NCI-H748 treated with DMSO at 0.1 percent for 48 hours (cell line): ENCODE data around the gene NLRP7.
"Not testable (repeated sequence)": the region's sequence is repeated elsewhere in the genome, so short reads cannot be mapped to it uniquely, and the experiment has no call there.

ENCODE experiments used
- DNase-seq: peaks from one replicate; lab custom pipeline; 2025; lab: John Stamatoyannopoulos, UW

Gene NLRP7

DNA sequence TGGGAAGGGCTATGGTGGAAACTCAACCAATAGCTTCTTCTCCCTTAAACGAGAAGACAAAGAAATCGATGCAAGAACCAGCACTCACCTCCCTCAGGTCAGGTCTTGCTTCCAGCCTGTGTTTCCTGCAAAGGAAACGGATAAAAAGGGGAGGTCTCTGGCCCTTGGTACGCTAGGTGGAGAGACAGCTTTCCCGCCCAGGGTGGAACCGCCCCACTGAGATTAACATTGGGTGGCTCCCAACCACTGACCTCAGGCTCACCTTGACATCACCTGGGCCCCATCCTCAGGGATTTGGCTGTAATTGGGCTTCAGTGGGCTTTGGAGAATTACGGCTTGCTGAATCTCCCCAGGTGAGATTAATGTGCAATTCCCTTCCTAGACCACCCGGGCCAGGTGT lies at the start of gene NLRP7:
Gene NLRP7 (minus strand): TSS at position 150 of the 400 bp plus-strand sequence.
- DNase-seq: no peak

DNA sequence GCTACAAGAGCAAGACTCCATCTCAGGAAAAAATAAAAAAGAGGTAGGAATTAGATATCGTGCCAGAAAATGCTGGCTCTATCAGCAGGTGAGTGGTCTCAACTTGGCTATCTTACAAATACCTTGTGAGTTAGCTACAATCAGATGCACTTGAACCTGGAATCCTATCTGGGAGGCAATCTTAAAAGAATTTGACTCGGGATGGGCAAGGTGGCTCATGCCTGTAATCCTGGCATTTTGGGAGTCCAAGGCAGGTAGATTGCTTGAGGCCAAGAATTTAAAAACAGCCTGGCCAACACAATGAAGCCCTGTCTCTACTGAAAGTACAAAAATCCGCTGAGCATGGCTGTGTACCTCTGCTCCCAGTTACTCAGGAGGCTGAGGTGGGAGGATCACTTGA lies 48.2 kb upstream of the NLRP7 start:
- DNase-seq: no peak

DNA sequence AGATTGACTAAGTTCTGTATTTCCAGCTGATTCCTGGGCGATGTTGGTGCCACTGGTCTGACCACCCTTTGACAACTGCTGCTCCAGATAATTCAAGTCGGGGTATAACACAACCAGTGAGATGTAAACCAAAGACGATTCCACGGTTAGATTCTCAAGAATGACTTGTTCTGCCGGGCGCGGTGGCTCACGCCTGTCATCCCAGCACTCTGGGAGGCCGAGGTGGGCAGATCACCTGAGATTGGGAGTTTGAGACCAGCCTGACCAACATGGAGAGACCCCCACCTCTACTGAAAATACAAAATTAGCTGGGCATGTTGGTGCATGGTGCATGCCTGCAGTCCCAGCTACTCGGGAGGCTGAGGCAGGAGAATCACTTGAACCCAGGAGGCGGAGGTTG lies 42.2 kb upstream of the NLRP7 start:
- not testable (repeated sequence) for DNase-seq

DNA sequence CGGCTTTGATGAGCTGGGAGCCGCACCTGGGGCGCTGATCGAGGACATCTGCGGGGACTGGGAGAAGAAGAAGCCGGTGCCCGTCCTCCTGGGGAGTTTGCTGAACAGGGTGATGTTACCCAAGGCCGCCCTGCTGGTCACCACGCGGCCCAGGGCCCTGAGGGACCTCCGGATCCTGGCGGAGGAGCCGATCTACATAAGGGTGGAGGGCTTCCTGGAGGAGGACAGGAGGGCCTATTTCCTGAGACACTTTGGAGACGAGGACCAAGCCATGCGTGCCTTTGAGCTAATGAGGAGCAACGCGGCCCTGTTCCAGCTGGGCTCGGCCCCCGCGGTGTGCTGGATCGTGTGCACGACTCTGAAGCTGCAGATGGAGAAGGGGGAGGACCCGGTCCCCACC lies 35.2 kb upstream of the NLRP7 start:
- DNase-seq: not testable (repeated sequence)

DNA sequence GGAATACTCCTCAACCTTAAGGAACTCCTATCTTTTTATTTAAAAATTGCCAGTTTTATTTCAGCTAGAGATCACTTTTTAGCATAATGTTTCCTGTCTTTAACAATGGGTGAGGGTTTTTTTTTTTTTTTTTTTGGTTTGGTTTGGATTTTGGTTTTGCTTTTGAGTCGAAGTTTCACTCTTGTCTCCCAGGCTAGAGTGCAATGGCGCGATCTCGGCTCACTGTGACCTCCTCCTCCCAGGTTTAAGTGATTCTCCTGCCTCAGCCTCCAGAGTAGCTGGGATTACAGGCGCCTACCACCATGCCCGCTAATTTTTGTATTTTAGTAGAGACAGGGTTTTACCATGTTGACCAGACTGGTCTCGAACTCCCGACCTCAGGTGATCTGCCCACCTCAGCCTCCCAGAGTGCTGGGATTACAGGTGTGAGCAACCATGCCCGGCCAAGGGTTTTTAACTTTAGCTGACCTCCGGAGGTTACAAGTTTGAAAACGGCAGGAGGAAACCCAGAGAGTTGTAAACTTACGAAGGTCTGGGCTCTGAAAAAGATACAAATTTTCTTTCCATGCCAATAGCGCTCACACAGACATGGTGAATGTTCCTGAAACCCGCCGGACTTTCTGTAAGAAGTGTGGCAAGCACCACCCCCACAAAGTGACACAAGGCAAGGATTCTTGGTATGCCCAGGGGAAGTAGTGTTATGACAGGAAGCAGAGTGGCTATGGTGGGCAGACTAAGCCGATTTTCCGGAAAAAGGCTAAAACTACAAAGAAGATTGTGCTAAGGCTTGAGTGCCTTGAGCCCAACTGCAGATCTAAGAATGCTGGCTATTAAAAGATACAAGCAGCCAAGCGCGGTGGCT lies 26.1 kb upstream of the NLRP7 start:
- not testable (repeated sequence) for DNase-seq

DNA sequence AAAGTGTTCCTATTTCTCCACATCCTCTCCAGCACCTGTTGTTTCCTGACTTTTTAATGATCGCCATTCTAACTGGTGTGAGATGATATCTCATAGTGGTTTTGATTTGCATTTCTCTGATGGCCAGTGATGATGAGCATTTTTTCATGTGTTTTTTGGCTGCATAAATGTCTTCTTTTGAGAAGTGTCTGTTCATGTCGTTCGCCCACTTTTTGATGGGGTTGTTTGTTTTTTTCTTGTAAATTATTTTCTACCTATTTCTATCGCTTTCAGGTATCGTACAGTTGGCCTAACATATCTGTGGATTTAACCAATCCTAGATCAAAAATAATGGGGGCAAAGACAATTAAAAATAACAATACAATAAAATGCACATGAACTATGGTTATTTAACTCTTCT lies 24.1 kb upstream of the NLRP7 start:
- DNase-seq: not testable (repeated sequence)

DNA sequence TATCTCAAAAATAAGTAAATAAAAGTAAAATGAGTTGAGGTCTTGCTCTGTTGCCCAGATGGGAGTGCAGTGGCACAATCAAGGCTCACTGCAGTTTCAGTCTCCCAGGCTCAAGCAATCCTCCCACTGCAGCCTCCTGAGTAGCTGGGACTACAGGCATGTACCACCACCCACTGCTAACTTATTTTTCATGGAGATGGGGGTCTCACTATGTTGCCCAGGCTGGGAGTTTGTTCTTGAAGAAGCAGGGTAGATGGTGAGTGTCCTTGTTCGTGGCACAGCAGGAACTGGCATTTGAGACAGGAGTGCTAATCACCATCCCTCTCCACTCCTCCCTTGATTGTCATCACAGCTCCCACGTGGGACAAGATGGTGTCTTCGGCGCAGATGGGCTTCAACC lies 22.3 kb upstream of the NLRP7 start:
- no peak for DNase-seq

DNA sequence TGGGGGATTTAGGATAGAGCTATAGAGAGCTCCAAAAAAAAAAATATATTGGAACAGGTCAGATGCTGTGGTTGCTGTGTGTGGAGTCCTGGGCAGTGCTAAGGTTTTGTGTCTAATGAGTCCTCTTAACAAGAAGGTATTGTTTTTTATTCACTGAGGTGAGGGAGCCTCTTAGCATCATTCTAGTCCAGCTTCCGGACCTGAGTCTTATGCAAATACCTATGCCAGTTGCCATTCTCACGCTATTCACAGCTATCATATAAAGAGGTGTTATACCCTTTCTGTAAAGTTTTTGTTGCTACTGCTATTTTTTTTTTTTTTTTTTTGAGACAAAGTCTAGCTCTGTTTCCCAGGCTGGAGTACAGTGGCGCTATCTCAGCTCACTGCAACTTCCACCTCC lies 20.3 kb upstream of the NLRP7 start:
- DNase-seq: no peak

DNA sequence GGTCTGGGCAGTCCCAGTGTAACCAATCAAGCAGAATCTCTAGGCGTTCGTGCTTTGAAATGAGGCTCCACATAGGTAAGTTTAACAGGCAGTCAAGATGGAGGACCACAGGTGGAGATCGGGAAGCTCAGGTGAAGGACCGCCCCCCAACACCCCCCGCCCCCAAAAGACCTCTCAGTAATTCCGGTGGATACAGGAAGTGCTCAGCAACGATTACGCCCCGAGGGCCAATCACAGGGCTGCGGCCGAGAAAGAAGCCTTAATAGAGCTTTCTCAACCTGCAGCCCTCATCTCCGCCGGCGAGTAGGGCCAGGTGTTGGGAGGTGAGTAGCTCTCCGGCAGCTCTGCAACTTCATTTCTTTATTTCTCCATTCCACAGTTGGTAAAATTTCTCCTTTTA lies 17.7 kb upstream of the NLRP7 start:
- peak; percentile 35 for DNase-seq

DNA sequence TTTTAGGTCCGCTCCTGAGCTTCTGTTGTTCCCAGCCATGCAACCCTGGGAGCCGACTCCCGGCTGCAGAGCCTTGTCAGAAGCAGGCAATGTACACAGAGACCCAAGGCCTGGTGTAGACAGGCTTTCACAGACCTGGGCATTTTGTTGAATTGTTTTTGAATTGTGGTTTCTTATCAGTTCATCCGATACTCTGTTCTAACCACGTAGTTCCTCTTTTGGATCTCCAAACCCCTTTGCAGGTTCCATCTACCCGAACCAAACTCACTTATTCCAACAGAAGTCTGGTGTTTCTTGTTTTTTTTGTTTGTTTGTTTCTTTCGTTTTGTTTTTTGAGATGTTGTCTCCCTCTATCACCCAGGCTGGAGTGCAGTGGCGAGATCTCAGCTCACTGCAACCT lies 12.5 kb upstream of the NLRP7 start:
- no peak for DNase-seq

DNA sequence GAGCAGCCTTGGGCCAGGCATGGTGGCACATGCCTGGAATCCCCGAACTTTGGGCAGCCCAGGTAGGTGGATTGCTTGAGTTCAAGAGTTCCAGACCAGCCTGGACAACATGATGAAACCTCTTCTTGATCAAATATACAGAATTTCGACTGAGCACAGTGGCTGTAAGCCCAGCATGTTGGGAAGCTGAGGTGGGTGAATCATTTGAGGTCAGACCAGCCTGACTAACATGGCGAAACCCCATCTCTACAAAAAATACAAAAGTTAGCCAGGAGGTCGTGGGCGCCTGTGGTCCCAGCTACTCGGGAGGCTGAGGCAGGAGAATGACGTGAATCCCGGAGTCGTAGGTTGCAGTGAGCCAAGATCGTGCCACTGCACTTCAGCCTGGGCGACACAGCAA lies 8.0 kb upstream of the NLRP7 start:
- no peak for DNase-seq

DNA sequence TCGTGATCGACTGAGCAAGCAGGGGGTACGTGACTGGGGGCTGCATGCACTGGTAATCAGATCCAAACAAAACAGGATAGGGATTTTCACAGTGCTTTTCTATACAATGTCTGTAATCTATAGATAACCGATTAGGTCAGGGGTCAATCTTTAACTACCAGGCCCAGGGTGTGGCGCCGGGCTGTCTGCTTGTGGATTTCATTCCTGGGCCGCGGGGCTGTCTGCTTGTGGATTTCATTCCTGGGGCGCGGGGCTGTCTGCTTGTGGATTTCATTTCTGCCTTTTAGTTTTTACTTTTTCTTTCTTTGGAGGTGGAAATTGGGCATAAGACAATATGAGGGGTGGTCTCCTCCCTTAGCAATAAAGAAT lies 6.0 kb upstream of the NLRP7 start:
- not testable (repeated sequence) for DNase-seq

DNA sequence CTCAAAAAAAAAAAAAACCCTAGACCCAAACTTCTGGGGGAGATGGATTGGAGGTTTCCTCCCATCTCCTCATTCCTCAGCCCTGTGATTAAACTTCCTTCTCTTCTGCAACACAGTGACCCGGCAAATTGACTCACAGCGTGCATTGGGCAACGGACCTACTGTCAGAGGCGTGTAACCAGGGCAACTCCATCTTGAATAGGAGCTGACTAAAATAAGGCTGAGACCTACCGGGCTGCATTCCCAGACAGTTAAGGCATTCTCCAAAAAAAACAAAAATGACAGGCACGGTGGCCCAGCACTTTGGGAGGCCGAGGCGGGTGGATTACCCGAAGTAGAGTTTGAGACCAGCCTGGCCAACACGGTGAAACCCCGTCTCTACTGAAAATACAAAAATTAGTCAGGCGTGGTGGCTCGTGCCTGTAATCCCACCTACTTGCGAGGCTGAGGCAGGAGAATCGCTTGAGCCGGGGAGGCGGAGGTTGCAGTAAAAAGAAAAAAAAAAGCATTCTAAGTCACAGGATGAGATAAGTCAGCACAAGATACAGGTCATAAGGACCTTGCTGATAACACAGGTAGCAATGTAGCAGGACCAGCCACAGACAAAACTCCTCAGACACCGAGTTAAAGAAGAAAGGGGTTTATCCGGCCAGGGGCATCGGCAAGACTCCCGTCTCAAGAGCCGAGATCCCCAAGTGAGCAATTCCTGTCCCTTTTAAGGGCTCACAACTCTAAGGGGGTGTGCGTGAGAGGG lies 5.4 kb upstream of the NLRP7 start:
- DNase-seq: no peak

DNA sequence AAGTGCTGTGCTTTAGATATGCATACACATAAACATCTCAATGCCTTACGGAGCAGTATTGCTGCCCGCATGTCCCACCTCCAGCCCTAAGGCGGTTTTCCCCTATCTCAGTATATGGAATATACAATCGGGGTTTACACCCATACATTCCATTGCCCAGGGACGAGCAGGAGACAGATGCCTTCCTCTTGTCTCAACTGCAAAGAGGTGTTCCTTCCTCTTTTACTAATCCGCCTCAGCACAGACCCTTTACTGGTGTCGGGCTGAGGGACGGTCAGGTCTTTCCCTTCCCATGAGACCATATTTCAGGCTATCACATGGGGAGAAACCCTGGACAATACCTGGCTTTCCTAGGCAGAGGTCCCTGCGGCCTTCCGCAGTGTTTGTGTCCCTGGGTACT lies 3.2 kb upstream of the NLRP7 start:
- not testable (repeated sequence) for DNase-seq

DNA sequence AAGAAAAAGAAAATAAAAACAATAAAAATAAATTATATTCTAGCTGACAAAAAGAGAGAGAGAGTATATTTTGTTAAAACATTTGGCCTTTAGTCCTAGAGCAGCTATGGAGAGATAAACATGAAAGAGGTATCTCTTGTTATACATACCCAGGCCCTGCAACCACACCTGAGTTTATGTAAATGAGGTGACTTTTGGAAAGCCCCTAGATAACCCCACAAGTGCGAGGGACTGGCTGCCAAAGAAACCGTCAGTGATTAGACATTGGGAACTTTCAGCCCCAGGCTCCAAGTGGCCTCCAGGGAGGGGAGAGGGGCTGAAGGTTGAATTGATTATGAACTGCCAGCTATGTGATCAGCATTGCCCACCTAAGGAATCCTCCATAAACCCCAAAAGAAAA lies 2.1 kb upstream of the NLRP7 start:
- DNase-seq: no peak

DNA sequence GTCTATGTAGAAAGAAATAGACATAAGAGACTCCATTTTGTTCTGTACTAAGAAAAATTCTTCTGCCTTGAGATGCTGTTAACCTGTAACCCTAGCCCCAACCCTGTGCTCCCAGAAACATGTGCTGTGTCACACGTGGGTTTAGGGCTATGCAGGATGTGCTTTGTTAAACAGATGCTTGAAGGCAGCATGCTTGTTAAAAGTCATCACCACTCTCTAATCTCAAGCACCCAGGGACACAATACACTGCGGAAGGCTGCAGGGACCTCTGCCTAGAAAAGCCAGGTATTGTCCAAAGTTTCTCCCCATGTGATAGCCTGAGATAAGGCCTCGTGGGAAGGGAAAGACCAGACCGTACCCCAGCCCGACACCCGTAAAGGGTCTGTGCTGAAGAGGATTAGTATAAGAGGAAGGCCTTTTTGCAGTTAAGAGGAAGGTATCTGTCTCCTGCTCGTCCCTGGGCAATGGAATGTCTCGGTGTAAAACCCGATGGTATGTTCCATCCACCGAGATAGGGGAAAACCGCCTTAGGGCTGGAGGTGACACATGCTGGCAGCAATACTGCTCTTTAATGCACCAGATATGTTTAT lies 3.5 kb downstream of the NLRP7 start:
- not testable (repeated sequence) for DNase-seq

DNA sequence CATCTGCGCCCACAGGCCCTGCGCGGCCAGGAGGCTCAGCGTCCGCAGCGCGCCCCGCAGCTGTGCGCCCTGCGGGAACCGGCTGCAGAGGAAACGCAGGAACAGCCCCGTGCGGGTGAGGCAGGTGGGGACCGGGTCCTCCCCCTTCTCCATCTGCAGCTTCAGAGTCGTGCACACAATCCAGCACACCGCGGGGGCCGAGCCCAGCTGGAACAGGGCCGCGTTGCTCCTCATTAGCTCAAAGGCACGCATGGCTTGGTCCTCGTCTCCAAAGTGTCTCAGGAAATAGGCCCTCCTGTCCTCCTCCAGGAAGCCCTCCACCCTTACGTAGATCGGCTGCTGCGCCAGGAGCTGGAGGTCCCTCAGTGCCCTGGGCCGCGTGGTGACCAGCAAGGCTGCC lies 7.8 kb downstream of the NLRP7 start:
- DNase-seq: not testable (repeated sequence)

DNA sequence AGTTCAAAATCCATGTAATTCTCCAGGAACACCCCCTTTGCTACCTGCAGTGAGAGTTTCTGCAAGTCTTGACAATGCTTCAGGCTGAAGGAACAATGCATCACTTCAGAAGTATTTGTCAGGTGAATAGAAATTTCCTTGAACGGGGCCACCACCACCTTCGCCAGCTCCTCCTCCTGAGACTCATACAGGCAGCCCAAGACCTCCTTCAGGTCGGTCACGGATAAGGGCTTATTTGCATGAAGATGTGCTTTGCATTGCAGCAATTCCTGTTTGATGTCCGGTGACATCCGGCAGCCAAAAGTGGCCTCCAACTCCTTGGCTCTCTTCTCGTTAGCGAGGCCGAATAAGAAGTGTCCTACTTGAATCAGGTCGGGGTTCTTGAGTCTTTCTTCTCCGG lies 8.4 kb downstream of the NLRP7 start:
- no peak for DNase-seq

DNA sequence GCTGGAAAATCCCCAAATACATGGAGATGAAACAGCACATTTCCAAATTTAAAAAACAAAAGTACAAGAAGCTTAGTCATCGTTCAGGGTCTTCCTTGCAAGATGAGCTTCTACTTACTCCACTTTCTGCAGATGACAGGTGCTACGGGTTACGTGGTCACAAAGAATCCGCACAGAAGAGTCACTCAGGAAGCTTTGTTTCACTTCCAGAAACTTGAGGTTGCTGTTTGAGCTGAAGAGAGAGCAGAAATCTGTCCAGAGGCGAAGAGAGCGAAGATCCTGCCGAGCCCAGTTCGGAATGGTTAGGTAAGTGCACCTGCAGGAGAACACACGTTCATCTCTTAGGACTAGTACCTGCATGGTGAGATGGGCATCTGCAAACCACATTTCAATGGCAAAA lies 9.4 kb downstream of the NLRP7 start:
- no peak for DNase-seq

DNA sequence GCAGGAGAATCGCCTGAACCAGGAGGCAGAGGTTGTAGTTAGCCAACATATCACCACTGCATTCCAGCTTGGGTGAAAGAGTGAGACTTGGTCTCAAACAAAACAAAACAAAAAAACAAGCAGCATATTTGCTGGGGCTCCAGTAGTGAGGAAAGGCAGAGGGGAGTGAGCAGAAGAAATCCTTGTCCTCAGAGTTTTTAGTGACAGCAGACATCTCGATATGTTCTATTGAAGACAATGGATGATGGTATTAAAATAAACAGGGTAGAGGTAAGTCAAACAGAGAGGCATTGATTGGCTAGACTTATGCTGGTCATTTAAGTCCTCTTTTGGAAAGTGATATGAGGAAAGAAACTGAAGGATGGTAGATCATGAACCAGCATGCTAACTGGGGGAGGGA lies 19.0 kb downstream of the NLRP7 start:
- no peak for DNase-seq

DNA sequence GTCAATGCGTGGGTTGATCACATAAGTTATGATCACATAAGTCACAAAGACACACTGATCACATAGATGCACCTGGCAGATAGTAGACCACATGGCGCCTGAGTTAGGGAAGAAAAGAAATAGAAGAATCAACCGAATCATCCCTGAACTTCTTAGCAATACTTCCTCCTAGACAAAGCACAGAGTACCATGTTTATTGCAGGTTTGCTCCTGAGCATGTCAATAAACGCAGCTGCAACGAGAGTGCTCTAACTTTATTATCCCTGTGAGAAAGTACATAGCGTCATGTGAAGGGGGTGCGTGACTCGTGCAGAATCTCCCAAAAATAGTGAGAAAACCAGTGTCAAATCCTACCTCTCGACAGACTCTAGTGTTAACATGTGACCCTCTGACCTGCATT lies 24.1 kb downstream of the NLRP7 start:
- no peak for DNase-seq

DNA sequence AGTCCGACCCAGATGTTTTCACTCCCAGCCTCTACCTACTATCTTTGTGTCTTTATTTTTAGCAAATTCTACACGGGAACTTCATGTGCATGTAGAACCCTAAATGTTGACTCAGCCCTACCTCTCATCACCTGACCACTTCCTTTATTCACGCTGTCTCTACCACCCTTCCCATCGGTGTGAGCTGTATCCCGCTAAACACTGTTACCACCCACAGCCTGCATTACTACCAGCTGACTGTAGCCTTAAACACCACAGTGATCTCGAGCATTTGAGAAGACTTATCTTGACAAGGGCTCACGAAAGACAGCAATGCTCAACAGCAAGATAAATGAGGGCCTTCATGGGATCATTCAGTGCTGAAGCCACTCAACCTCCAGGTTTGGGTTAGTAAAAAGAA lies 26.2 kb downstream of the NLRP7 start:
- no peak for DNase-seq
